Measurements from ENCODE around the gene ALDH1B1. TPM values are rescaled to one million over a fixed set of nuclear protein-coding genes. Genes with fewer than 3 reads are reported as not detected.

ALDH1B1 gene
- total RNA-seq, 1 experiment from 2014 or later = 13.1 TPM

GRCh38 chr9:38434365-38434764 lies 41.9 kb downstream of the ALDH1B1 start:
- no peak for DNase-seq
- CTCF ChIA-PET = no interaction called here
- Histone ChIP-seq H3K36me3 (ENCODE audit: low read depth) (no peaks in the 10 kb centered on the region), H3K4me2 (no peak overlapping the region), H3K27me3 (ENCODE audit: insufficient read depth, low read depth) (no peaks in the 10 kb centered on the region), H3K9me3 (ENCODE audit: insufficient read depth, low read depth) (no peaks in the 10 kb centered on the region), H3K4me1 (replicated peaks; ENCODE audit: insufficient read depth) (peaks cover 12% of the 10 kb centered on the region; the same call in 1 of the 2 replicates), H3K79me2 (ENCODE audit: low read depth) (no peaks in the 10 kb centered on the region), H3K9me2 (ENCODE audit: insufficient read depth) (no peaks in the 10 kb centered on the region), H4K20me1 (ENCODE audit: insufficient read depth) (no peaks in the 10 kb centered on the region), H3K27ac (no peak overlapping the region), H2AFZ (no peak overlapping the region), H3F3A (ENCODE audit: insufficient read depth, low read depth) (0 out of 2 replicates have a peak, but pooled peaks cover 4% of the 10 kb centered on the region), H3K4me3 (no peak overlapping the region)
- no peak for TF ChIP-seq EZH2 (IDR thresholded peaks at IDR 0.05; ENCODE audit: low read depth)
- no peak for TF ChIP-seq CTCF (conservative IDR thresholded peaks at IDR 0.05)
- POLR2A ChIA-PET (ENCODE audit: unreplicated experiment) = no interaction called here
- BruUV-seq (replicated peaks) = no TSS peak
- intact Hi-C loops (cut with micrococcal nuclease; ENCODE audit: unreplicated experiment) = no loop called here

DNA sequence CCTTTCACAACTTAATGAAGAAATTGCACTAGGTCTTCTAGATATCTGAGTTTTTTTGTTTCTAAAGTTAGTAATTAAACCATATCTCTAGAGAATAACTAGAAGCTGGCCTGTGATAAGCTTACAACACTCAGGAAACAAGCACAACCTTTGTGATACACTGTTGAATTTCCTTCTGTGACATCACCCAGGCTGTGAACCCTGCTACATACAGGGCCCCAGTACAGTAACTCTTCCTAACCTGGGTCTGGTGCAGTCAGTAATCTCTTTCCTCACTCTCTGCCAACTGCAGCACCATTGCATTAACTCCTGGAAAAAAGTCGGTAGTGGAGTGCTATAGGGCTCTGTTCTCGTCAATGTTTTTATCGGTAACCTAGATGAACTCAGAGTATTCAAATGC lies 42.4 kb downstream of the ALDH1B1 start:
- Histone ChIP-seq H3K4me1 (replicated peaks; ENCODE audit: insufficient read depth) (peaks cover 12% of the 10 kb centered on the region; the same call in 1 of the 2 replicates), H3K27ac (no peak overlapping the region), H3F3A (ENCODE audit: insufficient read depth, low read depth) (0 out of 2 replicates have a peak, but pooled peaks cover 4% of the 10 kb centered on the region), H2AFZ (no peak overlapping the region), H3K4me2 (no peak overlapping the region), H4K20me1 (ENCODE audit: insufficient read depth) (no peaks in the 10 kb centered on the region), H3K36me3 (ENCODE audit: low read depth) (no peaks in the 10 kb centered on the region), H3K9me3 (ENCODE audit: insufficient read depth, low read depth) (no peaks in the 10 kb centered on the region), H3K9me2 (ENCODE audit: insufficient read depth) (no peaks in the 10 kb centered on the region), H3K27me3 (ENCODE audit: insufficient read depth, low read depth) (no peaks in the 10 kb centered on the region), H3K79me2 (ENCODE audit: low read depth) (no peaks in the 10 kb centered on the region), H3K4me3 (no peak overlapping the region)
- POLR2A ChIA-PET (ENCODE audit: unreplicated experiment) = no interaction called here
- no TSS peak for BruUV-seq (replicated peaks)
- TF ChIP-seq EZH2 (IDR thresholded peaks at IDR 0.05; ENCODE audit: low read depth) = no peak
- TF ChIP-seq CTCF (conservative IDR thresholded peaks at IDR 0.05) = no peak
- CTCF ChIA-PET = no interaction called here
- intact Hi-C loops (cut with micrococcal nuclease; ENCODE audit: unreplicated experiment) = no loop called here
- no peak for DNase-seq

DNA sequence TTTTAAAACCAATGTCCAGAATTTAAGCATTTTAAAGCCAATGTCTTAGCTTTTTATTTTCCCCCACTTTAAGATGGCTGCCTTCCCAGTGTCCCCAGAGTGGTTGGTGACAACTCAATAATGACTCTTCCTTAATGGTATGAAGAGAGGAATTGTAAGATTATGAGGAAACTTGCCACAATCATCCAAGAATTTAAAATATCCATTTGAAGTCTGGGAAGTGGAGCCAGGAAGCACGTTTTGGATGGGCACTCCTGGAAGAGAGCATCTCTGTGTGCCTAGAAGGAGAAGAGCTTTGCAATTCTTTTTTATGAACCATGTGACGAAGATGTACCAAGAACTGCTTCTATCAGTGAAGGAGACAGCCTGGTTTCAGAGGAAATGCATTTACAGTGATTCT lies 43.0 kb downstream of the ALDH1B1 start:
- 0 out of 2 replicates have a peak, but pooled peaks cover 4% of the 10 kb centered on the region for H3F3A ChIP-seq (ENCODE audit: insufficient read depth, low read depth)
- TF ChIP-seq CTCF (conservative IDR thresholded peaks at IDR 0.05) (no peak), EZH2 (IDR thresholded peaks at IDR 0.05; ENCODE audit: low read depth) (no peak)
- no peaks in the 10 kb centered on the region for H3K36me3 ChIP-seq (ENCODE audit: low read depth)
- H3K9me2 ChIP-seq (ENCODE audit: insufficient read depth) = no peaks in the 10 kb centered on the region
- ChIA-PET POLR2A (ENCODE audit: unreplicated experiment) (no interaction called here), CTCF (no interaction called here)
- H3K4me3 ChIP-seq = no peak overlapping the region
- intact Hi-C loops (cut with micrococcal nuclease; ENCODE audit: unreplicated experiment) = no loop called here
- no peaks in the 10 kb centered on the region for H4K20me1 ChIP-seq (ENCODE audit: insufficient read depth)
- peaks cover 12% of the 10 kb centered on the region; the same call in 1 of the 2 replicates for H3K4me1 ChIP-seq (replicated peaks; ENCODE audit: insufficient read depth)
- DNase-seq = no peak
- no TSS peak for BruUV-seq (replicated peaks)
- no peak overlapping the region for H2AFZ ChIP-seq
- H3K27ac ChIP-seq = no peak overlapping the region
- no peaks in the 10 kb centered on the region for H3K27me3 ChIP-seq (ENCODE audit: insufficient read depth, low read depth)
- H3K4me2 ChIP-seq = no peak overlapping the region
- H3K79me2 ChIP-seq (ENCODE audit: low read depth) = no peaks in the 10 kb centered on the region
- no peaks in the 10 kb centered on the region for H3K9me3 ChIP-seq (ENCODE audit: insufficient read depth, low read depth)
